ENCODE measurements around the gene POFUT1. TPM values are rescaled to one million over a fixed set of nuclear protein-coding genes. Genes with fewer than 3 reads are reported as not detected.

POFUT1 gene
- total and polyA plus RNA-seq, 9 of the 15 experiments (the other 6 are each of a cell fraction or from before 2014, with no cell fraction given), result 3.5 to 44.7 (median 23.5) TPM

DNA sequence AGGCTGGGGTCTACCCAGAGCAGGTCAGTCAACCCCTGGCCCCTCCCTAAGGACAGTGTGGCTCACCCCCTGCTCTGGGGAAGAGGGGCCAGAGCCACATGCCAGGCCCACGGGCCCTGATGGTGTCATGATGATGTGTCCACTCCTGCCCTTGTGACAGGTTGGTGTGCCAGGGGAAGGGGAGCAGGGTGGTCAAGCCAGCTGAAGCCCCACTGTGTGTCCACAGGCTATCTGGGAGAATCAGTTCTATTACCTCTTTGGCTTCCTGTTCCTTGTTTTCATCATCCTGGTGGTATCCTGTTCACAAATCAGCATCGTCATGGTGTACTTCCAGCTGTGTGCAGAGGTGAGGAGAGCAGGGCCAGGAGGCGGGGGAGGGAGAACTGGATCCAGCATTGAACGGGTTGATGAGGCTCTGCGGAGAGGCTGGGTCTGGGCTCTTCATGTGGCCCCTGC lies 47.9 kb upstream of the POFUT1 start:
- Histone ChIP-seq H3K9ac (ENCODE audit: insufficient read depth in 1 of 2, low read depth in 2 of 2, low read length in 2 of 2) (peak overlapping the region; percentile 47 to 76), H3K9me3 (replicated peaks; ENCODE audit: control insufficient read depth, insufficient read depth, low read depth, low read length) (no peaks in the 10 kb centered on the region), H3K27me3 (ENCODE audit: control insufficient read depth in 2 of 2, insufficient read depth in 2 of 2, low read length in 2 of 2) (no peaks in the 10 kb centered on the region), H3K36me3 (ENCODE audit: control insufficient read depth, insufficient read depth, low read length) (peaks cover 77% of the 10 kb centered on the region), H3K4me1 (replicated peaks in 1 of 2; ENCODE audit: control insufficient read depth in 2 of 2, insufficient read depth in 2 of 2, low read length in 2 of 2) (peaks cover 10 to 14% of the 10 kb centered on the region in 2 experiments), H3K4me2 (ENCODE audit: insufficient read depth, low read length) (peak overlapping the region; percentile 48; the same call in 1 of the 2 replicates), H3K79me2 (ENCODE audit: control insufficient read depth, insufficient read depth, low read length) (no peaks in the 10 kb centered on the region), H3K4me3 (no peak overlapping the region), H3K27ac (ENCODE audit: extremely low read depth, low read depth, low read length) (peak overlapping the region; percentile 85), H2AFZ (ENCODE audit: low read depth, low read length) (peak overlapping the region; percentile 12; the same call in 1 of the 2 replicates), H4K20me1 (replicated peaks; ENCODE audit: control insufficient read depth, insufficient read depth, low read length) (no peaks in the 10 kb centered on the region), H3K9me1 (ENCODE audit: control insufficient read depth, insufficient read depth, low read length) (peaks cover 3% of the 10 kb centered on the region)
- intact Hi-C loops (cut with micrococcal nuclease) (loop anchor here (5.0 to 10.0 kb wide), 2 partner anchors 278 to 495 kb away; no protein-coding TSS in a partner anchor), in situ Hi-C loops (cut with MboI) (loop anchor here (25.0 kb wide), 1 partner anchor 503 kb away; the partner anchor contains the start of gene C20orf203)
- ATAC-seq (peak; percentile 91), FAIRE-seq (peak; percentile 79), DNase-seq (ENCODE audit: extremely low read depth in 1 of 4, low spot score in 3 of 4) (peak; percentile 47 to 75 (median 66))
- no TSS peak for BruUV-seq (replicated peaks)
- WGBS (ENCODE audit: insufficient coverage, low coverage, missing lambda C conversion rate), result 19% methylated on average over 5 of the region's 5 CpGs
- CTCF ChIA-PET (ENCODE audit: low intra/inter-chr PET ratio), result interaction anchor here (1.3 kb wide), 1 partner anchor 493 kb away, joined by 3 read pairs; no protein-coding TSS in a partner anchor
- POLR2A ChIA-PET, result interaction anchor here (0.5 to 1.1 kb wide), 3 partner anchors 9 to 225 kb away, joined by 3 read pairs; no protein-coding TSS in a partner anchor
- TF ChIP-seq, protein P1, sequence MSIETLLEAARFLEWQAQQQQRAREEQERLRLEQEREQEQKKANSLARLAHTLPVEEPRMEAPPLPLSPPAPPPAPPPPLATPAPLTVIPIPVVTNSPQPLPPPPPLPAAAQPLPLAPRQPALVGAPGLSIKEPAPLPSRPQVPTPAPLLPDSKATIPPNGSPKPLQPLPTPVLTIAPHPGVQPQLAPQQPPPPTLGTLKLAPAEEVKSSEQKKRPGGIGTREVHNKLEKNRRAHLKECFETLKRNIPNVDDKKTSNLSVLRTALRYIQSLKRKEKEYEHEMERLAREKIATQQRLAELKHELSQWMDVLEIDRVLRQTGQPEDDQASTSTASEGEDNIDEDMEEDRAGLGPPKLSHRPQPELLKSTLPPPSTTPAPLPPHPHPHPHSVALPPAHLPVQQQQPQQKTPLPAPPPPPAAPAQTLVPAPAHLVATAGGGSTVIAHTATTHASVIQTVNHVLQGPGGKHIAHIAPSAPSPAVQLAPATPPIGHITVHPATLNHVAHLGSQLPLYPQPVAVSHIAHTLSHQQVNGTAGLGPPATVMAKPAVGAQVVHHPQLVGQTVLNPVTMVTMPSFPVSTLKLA (conservative IDR thresholded peaks at IDR 0.05), result no peak
- TF ChIP-seq ARID3A (IDR thresholded peaks at IDR 0.05; ENCODE audit: borderline replicate concordance, low read depth, low read length) (no peak), SMAD3 (CRISPR knock-in tag; conservative IDR thresholded peaks at IDR 0.05) (no peak), RREB1 (CRISPR knock-in tag; IDR thresholded peaks at IDR 0.05) (0 out of 2 replicates have a peak, but pooled peaks have one; percentile 29), NEUROD1 (IDR thresholded peaks at IDR 0.05; ENCODE audit: borderline replicate concordance, low read depth, low read length, partially characterized antibody) (peak; percentile 53), CBFB (CRISPR knock-in tag; IDR thresholded peaks at IDR 0.05) (no peak), ZNF239 (CRISPR knock-in tag; IDR thresholded peaks at IDR 0.05) (0 out of 2 replicates have a peak, but pooled peaks have one; percentile 38), ELF4 (CRISPR knock-in tag; IDR thresholded peaks at IDR 0.05) (0 out of 2 replicates have a peak, but pooled peaks have one; percentile 31)

Data from K562 (cell line).